ENCODE measurements around the gene EPHB1. TPM values are rescaled to one million over a fixed set of nuclear protein-coding genes. Genes with fewer than 3 reads are reported as not detected.

The EPHB1 gene
- total RNA-seq, 1 experiment from 2014 or later = 2.8 TPM

- Histone ChIP-seq H3K23ac (ENCODE audit: insufficient read length, low read depth, low read length) (no peak overlapping the region), H3K27me3 (ENCODE audit: insufficient read depth, low read length) (no peaks in the 10 kb centered on the region), H4K20me1 (ENCODE audit: control insufficient read depth, insufficient read depth, insufficient read length) (no peaks in the 10 kb centered on the region), H3K14ac (ENCODE audit: insufficient read depth, low read length) (no peak overlapping the region), H3K79me2 (ENCODE audit: insufficient read depth, low read length) (no peaks in the 10 kb centered on the region), H3K56ac (ENCODE audit: insufficient read length, low read depth, low read length) (no peak overlapping the region), H4K5ac (ENCODE audit: insufficient read length, low read depth, low read length) (no peak overlapping the region), H2BK120ac (ENCODE audit: low read depth, low read length, poor library complexity, severe bottlenecking) (no peak overlapping the region), H2BK15ac (ENCODE audit: low read depth, low read length) (no peak overlapping the region), H3K18ac (ENCODE audit: insufficient read length, low read depth, low read length) (no peak overlapping the region), H3K4ac (ENCODE audit: low read depth, low read length) (no peak overlapping the region), H3K23me2 (ENCODE audit: insufficient read length, low read depth, low read length, poor library complexity, severe bottlenecking) (no peaks in the 10 kb centered on the region), H3K79me1 (ENCODE audit: insufficient read depth, low read depth, low read length, poor library complexity, severe bottlenecking) (no peaks in the 10 kb centered on the region), H3K27ac (ENCODE audit: insufficient read length, low read depth, low read length) (no peak overlapping the region), H2AFZ (ENCODE audit: low read length) (no peak overlapping the region), H3K9me3 (ENCODE audit: control insufficient read depth, low read depth, low read length) (no peaks in the 10 kb centered on the region), H2BK5ac (ENCODE audit: insufficient read length, low read length) (no peak overlapping the region), H2BK20ac (ENCODE audit: low read depth, low read length, poor library complexity, severe bottlenecking) (no peak overlapping the region), H2AK5ac (ENCODE audit: insufficient read length, low read length) (no peak overlapping the region), H4K8ac (replicated peaks; ENCODE audit: insufficient read length, low read depth, low read length) (no peak overlapping the region), H3T11ph (ENCODE audit: low read length) (no peak overlapping the region), H3K4me1 (ENCODE audit: insufficient read depth, low read length) (no peaks in the 10 kb centered on the region), H2BK12ac (ENCODE audit: insufficient read length, low read depth, low read length) (no peak overlapping the region), H3K9ac (ENCODE audit: extremely low read depth, insufficient read length, low read length) (no peak overlapping the region), H4K91ac (ENCODE audit: insufficient read length, low read depth, low read length) (no peak overlapping the region), H3K4me2 (ENCODE audit: insufficient read depth, insufficient read length, low read length) (no peak overlapping the region)
- Mint-ChIP-seq H3K27ac (no peak overlapping the region), H3K4me1 (no peaks in the 10 kb centered on the region), H3K36me3 (ENCODE audit: insufficient read depth in 1 of 3, low read depth in 3 of 3) (no peaks in the 10 kb centered on the region; a peak in 1 of 7 replicates), H3K9me3 (no peaks in the 10 kb centered on the region), H3K4me3 (no peak overlapping the region), H3K27me3 (ENCODE audit: low read depth) (peaks cover 2% of the 10 kb centered on the region; the same call in 1 of the 2 replicates)
- WGBS (ENCODE audit: extremely low coverage, insufficient read length, low lambda C conversion rate) = no CpG with 5 or more reads among the region's 2 CpGs
- TF ChIP-seq CTCF (conservative IDR thresholded peaks at IDR 0.05) = no peak
- no peak for DNase-seq
Observed at GRCh38 chr3:135125171-135125801, 330.2 kb downstream of the EPHB1 start.

Data from H9 (cell line).